ENCODE data around the gene GLG1.
"Not testable (repeated sequence)": the region's sequence is repeated elsewhere in the genome, so short reads cannot be mapped to it uniquely, and the experiment has no call there.

The GLG1 gene

GRCh38 chr16:74575175-74575806 is 31.6 kb downstream of the GLG1 start:
- DNase-seq (ENCODE audit: low read depth), result no peak

- no peak for DNase-seq (ENCODE audit: low read depth)
Measured at GRCh38 chr16:74574146-74574545, 32.8 kb downstream of the GLG1 start.

GRCh38 chr16:74573622-74574021 is 33.3 kb downstream of the GLG1 start:
- DNase-seq (ENCODE audit: low read depth), result no peak

- no peak for DNase-seq (ENCODE audit: low read depth)
Measured at GRCh38 chr16:74570412-74571301, 36.3 kb downstream of the GLG1 start.

- DNase-seq (ENCODE audit: low read depth), result no peak
Measured at GRCh38 chr16:74568961-74569631, 37.8 kb downstream of the GLG1 start.

GRCh38 chr16:74567901-74568300 is 39.0 kb downstream of the GLG1 start:
- no peak for DNase-seq (ENCODE audit: low read depth)

- no peak for DNase-seq (ENCODE audit: low read depth)
Measured at GRCh38 chr16:74565378-74565777, 41.5 kb downstream of the GLG1 start.

- DNase-seq (ENCODE audit: low read depth), result no peak
Measured at GRCh38 chr16:74564451-74564984, 42.4 kb downstream of the GLG1 start.

GRCh38 chr16:74563828-74564263 is 43.1 kb downstream of the GLG1 start:
- DNase-seq (ENCODE audit: low read depth), result no peak

- DNase-seq (ENCODE audit: low read depth), result no peak
Measured at GRCh38 chr16:74562117-74562516, 44.8 kb downstream of the GLG1 start.

- no peak for DNase-seq (ENCODE audit: low read depth)
Measured at GRCh38 chr16:74561626-74562025, 45.3 kb downstream of the GLG1 start.

- no peak for DNase-seq (ENCODE audit: low read depth)
Measured at GRCh38 chr16:74560912-74561311, 46.0 kb downstream of the GLG1 start.

GRCh38 chr16:74558873-74559272 is 48.0 kb downstream of the GLG1 start:
- no peak for DNase-seq (ENCODE audit: low read depth)

GRCh38 chr16:74557275-74557674 is 49.6 kb downstream of the GLG1 start:
- DNase-seq (ENCODE audit: low read depth), result no peak

- DNase-seq (ENCODE audit: low read depth), result no peak
Measured at GRCh38 chr16:74556375-74556922, 50.5 kb downstream of the GLG1 start.

- not testable (repeated sequence) for DNase-seq (ENCODE audit: low read depth)
Measured at GRCh38 chr16:74552357-74552756, 54.6 kb downstream of the GLG1 start.

- DNase-seq (ENCODE audit: low read depth), result not testable (repeated sequence)
Measured at GRCh38 chr16:74550227-74551019, 56.5 kb downstream of the GLG1 start.

GRCh38 chr16:74546112-74546511 is 60.8 kb downstream of the GLG1 start:
- DNase-seq (ENCODE audit: low read depth), result not testable (repeated sequence)

GRCh38 chr16:74542911-74543578 is 63.9 kb downstream of the GLG1 start:
- not testable (repeated sequence) for DNase-seq (ENCODE audit: low read depth)

GRCh38 chr16:74540663-74541062 is 66.3 kb downstream of the GLG1 start:
- not testable (repeated sequence) for DNase-seq (ENCODE audit: low read depth)

GRCh38 chr16:74538801-74539200 is 68.1 kb downstream of the GLG1 start:
- not testable (repeated sequence) for DNase-seq (ENCODE audit: low read depth)

All from GM04503 (cell line).